Measurements from ENCODE around the gene NPY2R. TPM values are rescaled to one million over a fixed set of nuclear protein-coding genes. Genes with fewer than 3 reads are reported as not detected.

Gene NPY2R
- polyA plus RNA-seq, 3 donors: not detected

DNA sequence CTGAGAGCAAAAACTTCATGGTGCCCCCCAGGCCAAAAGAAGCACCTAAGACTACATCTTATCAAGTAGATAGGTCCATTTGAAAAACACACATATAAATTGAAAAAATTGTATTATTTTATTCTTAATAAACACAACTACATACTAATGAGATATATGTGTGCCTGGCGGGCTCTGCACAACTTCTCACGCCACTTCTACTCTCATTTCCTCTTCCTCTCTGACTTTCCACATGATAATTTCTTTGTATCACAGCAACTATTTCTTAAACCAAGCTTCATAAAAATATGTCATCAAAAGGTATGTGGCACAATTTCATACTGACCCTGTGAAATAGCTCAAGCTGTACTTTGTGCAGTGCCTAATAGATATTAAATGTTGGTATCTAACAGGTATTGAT, 10.7 kb upstream of the NPY2R start:
- H3K36me3 Mint-ChIP-seq: no peaks in the 10 kb centered on the region
- Histone ChIP-seq H3K4me2 (replicated peaks; ENCODE audit: extremely low read depth, low read length, poor library complexity, severe bottlenecking) (no peak overlapping the region), H3K27me3 (ENCODE audit: control insufficient read depth in 2 of 2, insufficient read depth in 2 of 2, low read length in 2 of 2) (no peaks in the 10 kb centered on the region), H3K36me3 (replicated peaks in 1 of 2; ENCODE audit: control insufficient read depth in 1 of 2, insufficient read depth in 2 of 2, low read length in 2 of 2) (no peaks in the 10 kb centered on the region), H2AFZ (ENCODE audit: insufficient read depth, low read depth, low read length, poor library complexity, severe bottlenecking) (no peak overlapping the region), H3K4me3 (replicated peaks in 1 of 3; ENCODE audit: low read depth in 2 of 3, low read length in 3 of 3) (no peak overlapping the region), H3K79me2 (ENCODE audit: insufficient read depth, low read length) (no peaks in the 10 kb centered on the region), H3K9ac (ENCODE audit: insufficient read depth, low read length, poor library complexity, severe bottlenecking) (no peak overlapping the region), H4K20me1 (ENCODE audit: insufficient read depth, low read length) (no peaks in the 10 kb centered on the region), H3K4me1 (ENCODE audit: control insufficient read depth in 1 of 2, insufficient read depth in 2 of 2, low read length in 2 of 2) (no peaks in the 10 kb centered on the region), H3K27ac (ENCODE audit: low read depth in 1 of 2, low read length in 2 of 2) (no peak overlapping the region), H3K9me3 (replicated peaks in 1 of 2; ENCODE audit: control insufficient read depth in 1 of 2, insufficient read depth in 1 of 2, low read length in 2 of 2) (no peaks in the 10 kb centered on the region)
- H3K9me3 Mint-ChIP-seq: peaks cover 0 to 2% (median 0%) of the 10 kb centered on the region in 7 donors
- TF ChIP-seq, protein P1, sequence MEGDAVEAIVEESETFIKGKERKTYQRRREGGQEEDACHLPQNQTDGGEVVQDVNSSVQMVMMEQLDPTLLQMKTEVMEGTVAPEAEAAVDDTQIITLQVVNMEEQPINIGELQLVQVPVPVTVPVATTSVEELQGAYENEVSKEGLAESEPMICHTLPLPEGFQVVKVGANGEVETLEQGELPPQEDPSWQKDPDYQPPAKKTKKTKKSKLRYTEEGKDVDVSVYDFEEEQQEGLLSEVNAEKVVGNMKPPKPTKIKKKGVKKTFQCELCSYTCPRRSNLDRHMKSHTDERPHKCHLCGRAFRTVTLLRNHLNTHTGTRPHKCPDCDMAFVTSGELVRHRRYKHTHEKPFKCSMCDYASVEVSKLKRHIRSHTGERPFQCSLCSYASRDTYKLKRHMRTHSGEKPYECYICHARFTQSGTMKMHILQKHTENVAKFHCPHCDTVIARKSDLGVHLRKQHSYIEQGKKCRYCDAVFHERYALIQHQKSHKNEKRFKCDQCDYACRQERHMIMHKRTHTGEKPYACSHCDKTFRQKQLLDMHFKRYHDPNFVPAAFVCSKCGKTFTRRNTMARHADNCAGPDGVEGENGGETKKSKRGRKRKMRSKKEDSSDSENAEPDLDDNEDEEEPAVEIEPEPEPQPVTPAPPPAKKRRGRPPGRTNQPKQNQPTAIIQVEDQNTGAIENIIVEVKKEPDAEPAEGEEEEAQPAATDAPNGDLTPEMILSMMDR (IDR thresholded peaks at IDR 0.05): no peak
- H3K27me3 Mint-ChIP-seq (ENCODE audit: low read depth in 3 of 3): peaks cover 1 to 2% (median 2%) of the 10 kb centered on the region in 3 donors
- intact Hi-C loops (cut with micrococcal nuclease): no loop called here
- no peak overlapping the region for H3K27ac Mint-ChIP-seq
- 83% methylated on average over 2 of the region's 2 CpGs for WGBS (ENCODE audit: insufficient coverage)
- H3K4me1 Mint-ChIP-seq: no peaks in the 10 kb centered on the region
- no peak for DNase-seq
- H3K4me3 Mint-ChIP-seq: no peak overlapping the region

DNA sequence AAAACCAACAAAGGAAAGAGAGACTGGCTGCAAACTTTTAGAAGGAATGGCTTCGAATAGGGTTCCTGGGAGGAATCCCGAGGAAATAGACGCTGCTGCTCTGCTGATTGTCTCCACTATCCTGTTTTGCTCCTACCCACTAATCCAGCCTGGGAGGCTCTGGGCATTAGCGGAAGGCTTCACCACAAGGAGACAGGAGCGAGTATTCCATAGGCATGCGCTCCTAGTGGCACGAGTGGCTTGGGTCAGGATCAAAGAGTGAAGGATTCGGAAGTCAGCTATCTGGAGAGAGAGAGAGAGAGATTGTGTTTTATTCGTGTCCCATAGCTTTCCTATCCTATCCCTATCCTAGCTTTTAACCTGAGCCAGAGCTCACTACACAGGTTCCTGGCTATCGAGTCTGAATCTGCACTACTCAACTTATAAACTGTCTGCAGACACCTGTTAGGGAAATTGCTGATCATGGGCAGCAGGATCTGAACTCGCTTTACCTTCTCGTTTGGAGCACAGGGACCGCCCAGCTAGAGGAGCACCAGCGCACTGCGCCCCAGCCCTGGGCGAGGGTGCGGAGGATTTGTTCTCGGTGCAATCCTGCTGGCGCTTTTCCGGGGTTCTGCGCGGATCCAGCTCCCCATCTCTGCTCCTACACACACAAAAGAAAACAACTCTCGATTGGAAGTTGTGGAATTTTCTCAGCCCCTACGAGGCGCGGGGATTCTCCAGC, 740 bp upstream of the NPY2R start:
- no peak overlapping the region for H3K4me2 ChIP-seq (replicated peaks; ENCODE audit: extremely low read depth, low read length, poor library complexity, severe bottlenecking)
- 6% methylated on average over 15 of the region's 26 CpGs for WGBS (ENCODE audit: insufficient coverage)
- peak overlapping the region in 1 of 2 donors; percentile 69 for H3K4me3 Mint-ChIP-seq

More for the DNA sequence above, 740 bp upstream of the NPY2R start:
- Mint-ChIP-seq H3K27me3 (ENCODE audit: low read depth in 3 of 3) (peaks cover 30 to 36% (median 36%) of the 10 kb centered on the region in 3 donors), H3K27ac (no peak overlapping the region), H3K9me3 (peaks cover 0 to 19% (median 7%) of the 10 kb centered on the region in 7 donors), H3K4me1 (no peaks in the 10 kb centered on the region), H3K36me3 (no peaks in the 10 kb centered on the region)
- H4K20me1 ChIP-seq (ENCODE audit: insufficient read depth, low read length): no peaks in the 10 kb centered on the region
- H3K4me3 ChIP-seq (replicated peaks in 1 of 3; ENCODE audit: low read depth in 2 of 3, low read length in 3 of 3): no peak overlapping the region
- H3K9ac ChIP-seq (ENCODE audit: insufficient read depth, low read length, poor library complexity, severe bottlenecking): no peak overlapping the region
- no peak for DNase-seq
- H3K27ac ChIP-seq (ENCODE audit: low read depth in 1 of 2, low read length in 2 of 2): no peak overlapping the region
- H3K9me3 ChIP-seq (replicated peaks in 1 of 2; ENCODE audit: control insufficient read depth in 1 of 2, insufficient read depth in 1 of 2, low read length in 2 of 2): peaks cover 0 to 21% of the 10 kb centered on the region in 2 donors
- no peaks in the 10 kb centered on the region for H3K4me1 ChIP-seq (ENCODE audit: control insufficient read depth in 1 of 2, insufficient read depth in 2 of 2, low read length in 2 of 2)
- no peak overlapping the region for H2AFZ ChIP-seq (ENCODE audit: insufficient read depth, low read depth, low read length, poor library complexity, severe bottlenecking)
- H3K36me3 ChIP-seq (replicated peaks in 1 of 2; ENCODE audit: control insufficient read depth in 1 of 2, insufficient read depth in 2 of 2, low read length in 2 of 2): no peaks in the 10 kb centered on the region
- intact Hi-C loops (cut with micrococcal nuclease): no loop called here
- TF ChIP-seq, protein P1 (IDR thresholded peaks at IDR 0.05): no peak
- no peaks in the 10 kb centered on the region for H3K79me2 ChIP-seq (ENCODE audit: insufficient read depth, low read length)
- H3K27me3 ChIP-seq (ENCODE audit: control insufficient read depth in 2 of 2, insufficient read depth in 2 of 2, low read length in 2 of 2): peaks cover 22 to 31% of the 10 kb centered on the region in 2 donors

All from CD14-positive monocyte (primary cell).